OCI-LY1 (cell line): Measurements from ENCODE around the gene TUBA3C.
"Not testable (repeated sequence)": the region's sequence is repeated elsewhere in the genome, so short reads cannot be mapped to it uniquely, and the experiment has no call there.

Experiments used
- H2AFZ ChIP-seq: fragments of 200-600 bp; sonication (generic), shearing (Covaris generic); 2 replicates; pipeline ENCODE4 v1.6.0; 2014; ENCODE audit warnings: antibody characterized with exemption, mild to moderate bottlenecking, low read length
- H3F3A ChIP-seq: fragments of 200-600 bp; sonication (generic), shearing (Covaris generic); 2 replicates; pipeline ENCODE4 v1.6.0; 2014; ENCODE audit warnings: mild to moderate bottlenecking, antibody characterized with exemption, low read length, moderate library complexity; ENCODE audit not compliant: insufficient read depth
- H3K27ac ChIP-seq: fragments of 200-600 bp; sonication (generic); 2 replicates; pipeline ENCODE4 v1.5.1; 2014; ENCODE audit warnings: low read length, mixed run types, mild to moderate bottlenecking, low read depth; ENCODE audit not compliant: poor library complexity, severe bottlenecking
- H3K27me3 ChIP-seq: fragments of 200-600 bp; sonication (generic); 2 replicates; pipeline ENCODE4 v1.6.0; 2014; ENCODE audit warnings: antibody characterized with exemption, mild to moderate bottlenecking, low read length, moderate library complexity; ENCODE audit not compliant: insufficient read depth
- H3K36me3 ChIP-seq: fragments of 200-600 bp; sonication (generic); 2 replicates; pipeline ENCODE4 v1.6.1; 2014; ENCODE audit warnings: mild to moderate bottlenecking, antibody characterized with exemption, low read length, moderate library complexity, mixed read lengths; ENCODE audit not compliant: insufficient read depth
- H3K4me1 ChIP-seq: fragments of 200-600 bp; sonication (generic); 2 replicates; pipeline ENCODE4 v1.5.1; 2014; ENCODE audit warnings: mild to moderate bottlenecking, low read length, moderate library complexity; ENCODE audit not compliant: insufficient read depth, severe bottlenecking
- H3K4me2 ChIP-seq: fragments of 200-600 bp; sonication (generic), shearing (Covaris generic); 2 replicates; pipeline ENCODE4 v1.6.1; 2014; ENCODE audit warnings: low read length
- H3K4me3 ChIP-seq: fragments of 200-600 bp; sonication (generic); 2 replicates; pipeline ENCODE4 v1.5.1; 2014; ENCODE audit warnings: low read length, low read depth, mild to moderate bottlenecking, mixed read lengths; ENCODE audit not compliant: poor library complexity, severe bottlenecking
- H3K79me2 ChIP-seq: fragments of 200-600 bp; shearing (Covaris generic); 2 replicates; pipeline ENCODE4 v1.6.1; 2016; ENCODE audit warnings: mixed run types, low read length, mixed read lengths; ENCODE audit not compliant: insufficient read depth
- H3K9ac ChIP-seq: fragments of 200-600 bp; sonication (generic), shearing (Covaris generic); 2 replicates; pipeline ENCODE4 v1.6.1; 2014; ENCODE audit warnings: mild to moderate bottlenecking, low read length, mixed read lengths
- H3K9me2 ChIP-seq: fragments of 200-600 bp; sonication (generic), shearing (Covaris generic); 2 replicates; pipeline ENCODE4 v1.6.1; 2014; ENCODE audit warnings: low read depth, mild to moderate bottlenecking, low read length, mixed read lengths
- H3K9me3 ChIP-seq: fragments of 200-600 bp; shearing (Covaris generic); 2 replicates; pipeline ENCODE4 v1.6.1; 2014; ENCODE audit warnings: low read length, mixed read lengths
- H4K20me1 ChIP-seq: fragments of 200-600 bp; sonication (generic), shearing (Covaris generic); 2 replicates; pipeline ENCODE4 v1.6.0; 2016; ENCODE audit warnings: mild to moderate bottlenecking, low read length; ENCODE audit not compliant: insufficient read depth
- CTCF ChIP-seq: fragments of 200-600 bp; sonication (generic), shearing (Covaris generic); IDR thresholded peaks from 2 replicates; pipeline ENCODE4 v1.5.1; 2017; ENCODE audit warnings: mild to moderate bottlenecking, antibody characterized with exemption, low read length, moderate library complexity, mixed read lengths
- EZH2 ChIP-seq: fragments of 200-600 bp; sonication (generic), shearing (Covaris generic); IDR thresholded peaks from 2 replicates; pipeline ENCODE4 v1.8.0; 2017; ENCODE audit warnings: borderline replicate concordance, mixed run types, mild to moderate bottlenecking, antibody characterized with exemption, low read length, moderate library complexity, mixed read lengths

TUBA3C gene

DNA sequence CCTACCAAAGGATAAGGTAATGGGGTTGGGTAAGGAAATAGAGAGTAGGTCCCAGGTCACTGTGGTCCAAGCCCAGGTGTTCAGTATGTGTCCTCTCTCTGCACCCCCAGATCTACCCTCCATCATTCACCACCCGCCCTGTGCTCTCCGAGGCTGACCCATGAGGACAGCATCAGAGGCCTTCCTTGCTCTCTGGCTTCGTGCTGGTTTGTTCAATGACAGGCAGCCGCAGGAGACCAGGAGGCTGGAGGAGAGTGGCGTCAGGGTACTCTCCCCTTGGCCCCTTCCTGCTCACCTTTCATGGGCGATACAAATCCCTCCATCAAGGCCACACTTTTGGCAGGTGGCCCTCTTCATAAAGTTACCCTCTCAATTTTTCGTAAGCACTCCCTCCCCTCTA is 1.7 kb downstream of the TUBA3C start:
- H3K4me1 ChIP-seq = no peaks in the 10 kb centered on the region

GRCh38 chr13:19178901-19179593 is 2.6 kb downstream of the TUBA3C start:
- TF ChIP-seq CTCF = no peak
- no peak for TF ChIP-seq EZH2
- H3K27me3 ChIP-seq = no peaks in the 10 kb centered on the region

More for the DNA sequence above, 1.7 kb downstream of the TUBA3C start:
- no peak overlapping the region for H3K27ac ChIP-seq
- H3K4me3 ChIP-seq = no peak overlapping the region
- H3K9ac ChIP-seq = no peak overlapping the region
- no peaks in the 10 kb centered on the region for H3K36me3 ChIP-seq
- H3K4me2 ChIP-seq = no peak overlapping the region
- no peaks in the 10 kb centered on the region for H3K9me3 ChIP-seq
- H4K20me1 ChIP-seq = no peaks in the 10 kb centered on the region
- no peak overlapping the region for H2AFZ ChIP-seq
- no peaks in the 10 kb centered on the region for H3F3A ChIP-seq
- H3K27me3 ChIP-seq = no peaks in the 10 kb centered on the region
- H3K9me2 ChIP-seq = no peaks in the 10 kb centered on the region
- no peaks in the 10 kb centered on the region for H3K79me2 ChIP-seq
- no peak for TF ChIP-seq EZH2

GRCh38 chr13:19176981-19177776 is 4.4 kb downstream of the TUBA3C start:
- not testable (repeated sequence) for H3K4me1 ChIP-seq, H3K4me3 ChIP-seq, H3K79me2 ChIP-seq, H4K20me1 ChIP-seq, H3K36me3 ChIP-seq, H3K9me2 ChIP-seq, H3K9ac ChIP-seq, H3K9me3 ChIP-seq, H3K4me2 ChIP-seq, H3K27ac ChIP-seq, H2AFZ ChIP-seq, H3K27me3 ChIP-seq, H3F3A ChIP-seq

More at GRCh38 chr13:19178901-19179593, 2.6 kb downstream of the TUBA3C start:
- Histone ChIP-seq H3K27ac (no peak overlapping the region), H3K79me2 (no peaks in the 10 kb centered on the region), H3K9me3 (no peaks in the 10 kb centered on the region), H3K36me3 (no peaks in the 10 kb centered on the region), H4K20me1 (no peaks in the 10 kb centered on the region), H2AFZ (no peak overlapping the region), H3K9me2 (no peaks in the 10 kb centered on the region), H3K9ac (no peak overlapping the region), H3K4me3 (no peak overlapping the region), H3K4me1 (no peaks in the 10 kb centered on the region), H3F3A (no peaks in the 10 kb centered on the region), H3K4me2 (no peak overlapping the region)

DNA sequence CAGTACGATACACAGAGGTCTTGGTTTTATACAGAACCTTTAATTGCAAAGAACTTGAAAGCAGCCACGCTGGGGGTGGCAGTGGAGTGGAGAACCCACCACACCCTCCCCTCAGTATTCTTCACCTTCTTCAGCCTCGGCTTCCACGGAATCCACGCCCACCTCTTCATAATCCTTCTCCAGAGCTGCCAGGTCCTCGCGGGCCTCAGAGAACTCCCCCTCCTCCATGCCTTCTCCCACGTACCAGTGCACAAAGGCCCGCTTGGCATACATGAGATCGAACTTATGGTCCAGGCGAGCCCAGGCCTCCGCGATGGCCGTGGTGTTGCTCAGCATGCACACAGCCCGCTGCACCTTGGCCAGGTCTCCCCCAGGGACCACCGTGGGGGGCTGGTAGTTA is 7.9 kb downstream of the TUBA3C start:
- Histone ChIP-seq H3K4me3 (no peak overlapping the region), H3K36me3 (no peaks in the 10 kb centered on the region), H3K4me1 (no peaks in the 10 kb centered on the region), H3K9me2 (no peaks in the 10 kb centered on the region), H3K27me3 (no peaks in the 10 kb centered on the region), H3K79me2 (no peaks in the 10 kb centered on the region), H3K9me3 (no peaks in the 10 kb centered on the region), H3K27ac (no peak overlapping the region), H4K20me1 (no peaks in the 10 kb centered on the region), H3K4me2 (no peak overlapping the region), H2AFZ (no peak overlapping the region), H3K9ac (no peak overlapping the region), H3F3A (no peaks in the 10 kb centered on the region)
- TF ChIP-seq EZH2 (no peak), CTCF (no peak)
